ENCODE data around the gene UBXN2A. TPM values are rescaled to one million over a fixed set of nuclear protein-coding genes. Genes with fewer than 3 reads are reported as not detected.

UBXN2A gene
- total and polyA plus RNA-seq, 2 of the 8 experiments (the other 6 are each of a cell fraction or from before 2014, with no cell fraction given) = 3.6 to 20.4 TPM

- TF ChIP-seq SAP30 (IDR thresholded peaks at IDR 0.05; ENCODE audit: insufficient read depth, insufficient replicate concordance, low read length) = no peak
- TF ChIP-seq ZNF274 (IDR thresholded peaks at IDR 0.05; ENCODE audit: borderline replicate concordance, extremely low read depth, low read length) = no peak
- no peak for TF ChIP-seq BRCA1 (IDR thresholded peaks at IDR 0.05; ENCODE audit: low read depth, low read length)
- no peak for TF ChIP-seq CREB1 (IDR thresholded peaks at IDR 0.05)
- TF ChIP-seq NRF1 (IDR thresholded peaks at IDR 0.05; ENCODE audit: low read depth, low read length) = no peak
- TF ChIP-seq CTCF (IDR thresholded peaks at IDR 0.05; ENCODE audit: control extremely low read depth in 1 of 3, insufficient read depth in 1 of 3, low read depth in 1 of 3, low read length in 3 of 3) = no peak
- H3K4ac ChIP-seq (replicated peaks; ENCODE audit: insufficient read length, low read depth, low read length) = peak overlapping the region; percentile 83
- H4K5ac ChIP-seq (ENCODE audit: insufficient read length, low read depth, low read length) = peak overlapping the region; percentile 42
- WGBS, 2 experiments (ENCODE audit: extremely low coverage in 1 of 2, insufficient coverage in 1 of 2, insufficient read length in 1 of 2, insufficient replicate concordance in 2 of 2, low coverage in 1 of 2, low lambda C conversion rate in 2 of 2, missing lambda C conversion rate in 1 of 2) = 87% methylated on average over 17 of the region's 17 CpGs; no CpG with 5 or more reads in 1 of the 2 experiments
- H3K14ac ChIP-seq (ENCODE audit: insufficient read length) = no peak overlapping the region
- peak overlapping the region; percentile 99; the same call in 1 of the 2 replicates for H2AK5ac ChIP-seq (ENCODE audit: low read depth, low read length)
- no peak for FAIRE-seq
- peak overlapping the region; percentile 96 for H2BK12ac ChIP-seq (ENCODE audit: low read depth, low read length)
- H3K18ac ChIP-seq (ENCODE audit: extremely low read depth, low read length) = peak overlapping the region; percentile 80
- H3K23me2 ChIP-seq (ENCODE audit: low read depth, low read length) = no peaks in the 10 kb centered on the region
- H3K9me3 ChIP-seq (ENCODE audit: insufficient read depth in 2 of 2, low read depth in 1 of 2, low read length in 1 of 2) = no peaks in the 10 kb centered on the region
- no peak for DNase-seq (ENCODE audit: low read depth in 1 of 2, low spot score in 2 of 2)
- H2BK120ac ChIP-seq (replicated peaks; ENCODE audit: low read depth, low read length) = peak overlapping the region; percentile 44
- ChIA-PET POLR2A (ENCODE audit: partially characterized antibody) (interaction anchor here (0.6 to 3.4 kb wide), 9 partner anchors 12 to 105 kb away, joined by 3 to 18 read pairs (median 5); partner anchors contain the start of genes MFSD2B, SF3B6, TP53I3 and WDCP), CTCF (ENCODE audit: partially characterized antibody) (interaction anchor here (0.6 to 2.2 kb wide), 7 partner anchors 9 to 137 kb away, joined by 3 to 18 read pairs (median 5); partner anchors contain the start of genes ATAD2B and TP53I3)
- no peaks in the 10 kb centered on the region for H3K27me3 ChIP-seq (replicated peaks in 1 of 4; ENCODE audit: control insufficient read depth in 3 of 4, extremely low read depth in 1 of 4, insufficient read depth in 3 of 4, low read length in 3 of 4)
- peaks cover 12 to 28% (median 20%) of the 10 kb centered on the region in 4 experiments for H3K4me1 ChIP-seq (replicated peaks in 1 of 4; ENCODE audit: control insufficient read depth in 3 of 4, insufficient read depth in 4 of 4, low read length in 3 of 4)
- peaks cover 8 to 29% (median 11%) of the 10 kb centered on the region in 4 experiments; a peak in 7 of 8 replicates for H3K36me3 ChIP-seq (ENCODE audit: control insufficient read depth in 2 of 4, insufficient read depth in 4 of 4, low read length in 3 of 4)
- peak overlapping the region; percentile 98; the same call in 1 of the 2 replicates for H2BK15ac ChIP-seq (ENCODE audit: low read length)
- peak overlapping the region; percentile 68; the same call in 1 of the 2 replicates for H2BK20ac ChIP-seq (ENCODE audit: low read length)
- no peak overlapping the region for H3K56ac ChIP-seq (replicated peaks; ENCODE audit: insufficient read length, low read depth, low read length)
- peak overlapping the region; percentile 97 for H2BK5ac ChIP-seq (ENCODE audit: low read depth, low read length)
- H2AFZ ChIP-seq (ENCODE audit: low read length) = no peak overlapping the region
- no peak overlapping the region; a peak in 2 of 7 replicates for H3K9ac ChIP-seq (replicated peaks in 1 of 4; ENCODE audit: extremely low read depth in 1 of 4, low read depth in 3 of 4, low read length in 3 of 4)
- H4K8ac ChIP-seq (ENCODE audit: extremely low read depth, insufficient read depth, low read length) = peak overlapping the region; percentile 54; the same call in 1 of the 2 replicates
- H3K4me3 ChIP-seq (ENCODE audit: extremely low read depth in 1 of 4, insufficient read depth in 2 of 4, low read depth in 3 of 4, low read length in 4 of 4) = no peak overlapping the region
- H3K4me2 ChIP-seq (ENCODE audit: insufficient read depth in 1 of 2, low read depth in 2 of 2, low read length in 2 of 2) = peak overlapping the region in 1 of 2 experiments; percentile 44; a peak in 1 of 4 replicates
- H3K23ac ChIP-seq (ENCODE audit: insufficient read length) = no peak overlapping the region
- peak overlapping the region; percentile 95 for H4K91ac ChIP-seq (replicated peaks; ENCODE audit: insufficient read length, low read length)
- no peaks in the 10 kb centered on the region for H4K20me1 ChIP-seq (replicated peaks in 1 of 2; ENCODE audit: control insufficient read depth in 1 of 2, insufficient read depth in 2 of 2, low read length in 2 of 2)
- peaks cover 0 to 8% of the 10 kb centered on the region in 2 experiments; a peak in 1 of 4 replicates for H3K79me2 ChIP-seq (ENCODE audit: control insufficient read depth in 1 of 2, insufficient read depth in 2 of 2, low read length in 2 of 2)
- peaks cover 6% of the 10 kb centered on the region; the same call in 1 of the 2 replicates for H3K79me1 ChIP-seq (ENCODE audit: low read depth, low read length)
- peak overlapping the region; percentile 82; the same call in 1 of the 2 replicates for H3K27ac ChIP-seq (ENCODE audit: low read depth, low read length)
Observed at GRCh38 chr2:24024996-24025663, 84.9 kb downstream of the UBXN2A start.

Measured in H1 (cell line).